Activated CD4-positive, alpha-beta T cell treated with anti-CD3 and anti-CD28 coated beads for 1 hour (primary cell): ENCODE results near the gene GPX4.

Experiments used
- DNase-seq: peaks from one replicate; pipeline ENCODE4 v3.0.0-alpha.2; 2020

The GPX4 gene

GRCh38 chr19:1085676-1086442, 17.9 kb upstream of the GPX4 start:
- no peak for DNase-seq

DNA sequence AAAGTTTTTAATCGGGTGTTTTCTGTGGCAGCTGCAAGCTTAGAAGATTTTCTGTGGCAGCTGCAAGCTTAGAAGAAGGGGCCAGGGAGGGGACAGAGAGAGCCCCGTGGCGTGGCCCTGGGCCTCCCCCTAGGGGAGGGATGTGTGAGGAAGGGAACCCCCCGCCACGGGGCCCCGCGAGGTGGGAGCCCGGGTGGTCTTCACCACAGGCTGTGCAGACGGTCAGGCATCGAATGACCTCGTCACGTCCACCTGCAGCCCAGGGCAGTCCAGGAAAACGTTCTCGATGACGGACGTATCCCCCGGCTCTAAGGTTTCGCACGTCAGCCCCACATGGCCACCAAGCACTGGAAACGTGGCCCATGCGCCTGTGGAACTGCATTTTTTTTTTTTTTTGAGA, 17.2 kb upstream of the GPX4 start:
- no peak for DNase-seq

- DNase-seq, result no peak
Measured at GRCh38 chr19:1087813-1088415, 15.9 kb upstream of the GPX4 start.

- no peak for DNase-seq
Measured at GRCh38 chr19:1088416-1089010, 15.3 kb upstream of the GPX4 start.

GRCh38 chr19:1089126-1089771, 14.5 kb upstream of the GPX4 start:
- DNase-seq, result no peak

DNA sequence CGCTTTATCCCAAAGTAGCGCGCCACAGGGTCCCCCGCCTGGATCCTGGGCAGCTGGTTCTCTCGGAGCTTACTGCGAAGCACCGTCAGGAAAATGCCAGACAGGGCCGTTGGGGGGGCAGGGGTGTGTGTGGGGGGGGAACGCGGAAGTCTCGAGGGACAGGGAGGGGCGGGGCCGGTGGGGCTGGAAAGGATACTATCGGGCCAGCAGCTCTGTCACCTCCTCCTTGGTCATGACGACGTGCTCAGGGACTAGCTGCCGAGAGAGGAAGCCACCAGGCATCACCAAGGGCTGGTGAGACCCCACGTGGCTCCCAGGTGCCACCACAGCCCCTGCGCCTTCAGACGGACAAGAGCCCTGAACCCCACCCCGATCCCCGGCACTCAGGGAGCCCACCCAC, 13.9 kb upstream of the GPX4 start:
- no peak for DNase-seq

- no peak for DNase-seq
Measured at GRCh38 chr19:1090731-1091543, 12.9 kb upstream of the GPX4 start.

DNA sequence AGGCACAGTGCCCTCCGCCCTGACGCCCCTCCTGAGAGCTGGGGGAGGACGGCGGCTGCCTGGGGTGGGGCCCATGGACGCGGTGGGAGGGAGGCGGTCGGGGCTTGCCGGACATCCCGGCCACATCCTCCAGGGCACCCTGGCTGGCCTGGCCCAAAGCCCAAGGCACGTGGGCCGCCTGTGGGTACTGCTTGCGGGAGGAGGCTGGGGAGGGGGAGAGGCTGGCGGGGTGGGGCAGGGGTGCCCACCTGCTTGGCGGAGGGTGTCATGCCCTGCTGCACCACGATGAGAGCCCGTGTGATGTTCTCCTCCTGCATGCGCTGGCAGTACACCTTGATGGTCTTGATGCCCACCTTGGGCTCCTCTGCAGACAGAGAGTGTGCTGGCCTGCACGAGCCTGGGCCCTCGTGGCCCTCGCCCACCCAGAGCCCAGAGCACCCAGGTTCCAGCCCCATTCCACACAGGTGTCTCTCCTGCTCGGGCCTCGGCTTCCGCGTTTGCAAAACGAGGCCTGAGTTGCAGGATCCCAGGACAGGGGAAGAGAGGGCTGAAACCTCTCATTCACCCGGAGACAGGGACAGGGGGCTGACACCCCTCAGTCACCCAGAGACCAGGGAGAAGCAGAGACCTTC, 12.1 kb upstream of the GPX4 start:
- DNase-seq, result no peak

DNA sequence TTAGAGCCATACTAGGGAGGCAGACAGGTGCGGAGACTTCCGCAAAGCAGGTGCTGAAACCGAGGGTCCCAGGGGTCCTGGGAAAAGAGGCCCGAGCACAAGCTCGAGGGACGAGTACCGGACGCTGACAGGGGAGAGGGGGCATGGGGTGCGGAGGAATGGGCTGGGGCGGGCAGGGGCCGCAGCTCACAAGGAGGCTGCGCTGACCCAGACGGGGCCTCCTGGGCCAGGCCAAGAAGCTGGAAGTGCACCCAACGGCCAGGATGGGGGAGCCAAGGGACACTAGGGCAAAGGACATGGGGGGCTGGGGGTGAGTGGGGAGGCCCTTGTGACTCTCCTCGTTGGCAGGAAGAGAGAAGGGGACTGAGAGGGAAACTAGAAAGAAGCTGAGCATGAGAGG, 10.5 kb upstream of the GPX4 start:
- no peak for DNase-seq

GRCh38 chr19:1093811-1094553, 9.8 kb upstream of the GPX4 start:
- no peak for DNase-seq

DNA sequence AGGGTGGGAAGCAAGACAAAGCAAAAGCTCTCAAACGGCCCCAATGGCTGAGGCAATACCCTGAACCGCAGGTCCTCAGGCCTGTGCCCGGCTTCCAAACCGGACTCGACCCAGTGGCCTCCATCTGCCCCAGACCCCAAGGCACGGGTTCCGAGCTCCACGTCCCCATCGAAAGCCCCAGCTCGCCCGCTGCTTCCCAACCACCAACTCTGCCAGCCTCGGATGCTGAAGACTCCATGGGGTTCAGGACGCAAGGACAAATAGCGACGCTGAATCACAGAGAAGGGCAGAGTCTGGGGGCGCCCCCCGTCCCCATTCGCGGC, 9.2 kb upstream of the GPX4 start:
- DNase-seq, result no peak

DNA sequence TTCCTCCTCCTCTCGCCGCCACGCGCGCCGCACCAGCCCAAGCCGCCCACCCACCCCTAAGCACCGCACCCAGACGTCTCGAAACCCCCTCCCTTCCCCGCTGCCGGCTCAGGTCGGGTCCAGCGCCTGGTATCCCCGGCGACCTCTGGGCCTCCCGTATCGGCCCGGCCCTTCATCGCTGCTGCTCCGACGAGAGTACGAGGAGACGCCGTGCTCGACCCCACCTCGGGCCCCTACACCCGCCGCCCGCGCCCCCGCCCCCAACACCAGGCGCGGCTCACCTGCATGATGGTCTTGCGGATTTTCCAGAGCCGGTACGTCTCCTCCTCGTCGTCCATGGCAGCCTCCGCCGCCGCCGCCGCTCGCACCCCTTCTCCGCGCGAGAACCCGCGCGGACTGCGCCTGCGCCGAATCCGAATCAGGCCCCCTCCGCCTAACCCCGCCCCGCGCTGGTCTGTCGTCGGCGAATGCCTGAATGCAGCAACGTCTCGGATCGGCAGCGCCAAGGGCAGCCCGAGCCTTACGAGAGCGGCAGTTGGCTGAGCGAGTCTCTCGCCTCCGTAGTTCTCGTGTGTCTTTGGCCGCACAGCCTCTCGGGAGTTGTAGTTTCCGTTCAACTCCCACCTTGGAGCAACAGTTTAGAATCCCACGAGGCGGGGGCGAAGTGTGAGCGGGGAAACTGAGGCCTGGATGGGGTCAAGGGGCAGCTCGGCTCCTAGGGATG, 8.7 kb upstream of the GPX4 start, which contains the start of gene POLR2E:
Gene POLR2E (minus strand): TSS at position 398 of the 724 bp plus-strand sequence. CDS start 60 bp downstream, at position 338.
- peak; percentile 99 for DNase-seq

- no peak for DNase-seq
Measured at GRCh38 chr19:1097810-1098176, 6.0 kb upstream of the GPX4 start.

- no peak for DNase-seq
Measured at GRCh38 chr19:1098177-1099051, 5.4 kb upstream of the GPX4 start.

- DNase-seq, result no peak
Measured at GRCh38 chr19:1101337-1101698, 2.5 kb upstream of the GPX4 start.

DNA sequence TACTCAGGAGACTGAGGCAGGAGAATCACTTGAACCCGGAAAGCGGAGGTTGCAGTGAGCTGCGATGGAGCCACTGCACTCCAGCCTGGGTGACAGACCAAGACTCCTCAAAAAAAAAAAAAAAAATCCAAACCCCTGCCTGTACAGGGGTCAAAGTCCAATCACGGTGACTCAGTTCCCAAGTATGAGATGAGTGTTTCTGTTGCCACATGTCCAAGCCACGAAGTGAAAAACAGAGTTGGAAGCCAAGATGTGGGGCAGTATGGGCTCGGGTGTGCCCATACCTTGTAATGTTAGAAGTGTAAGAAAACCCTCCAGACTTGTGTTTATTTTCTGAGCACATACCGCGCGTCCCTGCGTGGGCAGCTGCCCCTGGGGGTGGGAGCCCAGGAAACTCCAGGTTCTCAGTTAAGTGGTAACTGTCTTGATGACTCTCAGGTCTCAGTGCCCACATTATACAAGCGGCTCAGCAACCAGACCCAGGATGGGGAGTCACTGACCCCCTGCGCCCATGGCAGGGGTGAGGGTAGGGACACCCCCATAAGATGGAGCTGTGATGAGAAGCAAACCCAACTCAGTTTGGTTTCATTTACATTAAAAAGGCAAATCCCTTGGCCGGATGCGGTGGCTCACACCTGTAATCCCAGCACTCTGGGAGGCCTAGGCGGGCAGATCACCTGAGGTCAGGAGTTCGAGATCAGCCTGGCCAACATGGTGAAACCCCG, 1.2 kb upstream of the GPX4 start:
- DNase-seq, result no peak

DNA sequence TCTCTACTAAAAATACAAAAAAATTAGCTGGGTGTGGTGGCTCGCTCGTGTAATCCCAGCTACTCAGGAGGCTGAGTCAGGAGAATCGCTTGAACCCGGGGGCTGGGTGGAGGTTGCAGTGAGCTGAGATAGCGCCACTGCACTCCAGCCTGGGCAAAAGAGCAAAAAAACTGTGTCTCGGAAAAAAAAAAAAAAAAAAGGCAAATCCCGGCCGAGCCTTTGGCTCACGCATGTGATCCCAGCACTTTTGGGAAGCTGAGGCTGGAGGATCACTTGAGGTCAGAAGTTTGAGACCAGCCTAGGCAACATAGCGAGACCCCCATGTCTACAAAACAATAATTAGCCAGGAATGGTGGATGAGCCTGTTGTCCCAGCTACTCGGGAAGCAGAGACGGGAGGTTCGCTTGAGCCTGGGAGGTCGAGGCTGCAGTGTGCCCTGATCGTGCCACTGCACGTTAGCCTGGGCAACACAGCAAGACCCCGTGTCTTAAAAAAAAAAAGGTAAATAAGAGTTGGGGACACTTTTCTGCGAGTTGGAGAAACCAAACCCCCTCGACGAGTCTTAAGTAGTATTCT, 574 bp upstream of the GPX4 start:
- no peak for DNase-seq

DNA sequence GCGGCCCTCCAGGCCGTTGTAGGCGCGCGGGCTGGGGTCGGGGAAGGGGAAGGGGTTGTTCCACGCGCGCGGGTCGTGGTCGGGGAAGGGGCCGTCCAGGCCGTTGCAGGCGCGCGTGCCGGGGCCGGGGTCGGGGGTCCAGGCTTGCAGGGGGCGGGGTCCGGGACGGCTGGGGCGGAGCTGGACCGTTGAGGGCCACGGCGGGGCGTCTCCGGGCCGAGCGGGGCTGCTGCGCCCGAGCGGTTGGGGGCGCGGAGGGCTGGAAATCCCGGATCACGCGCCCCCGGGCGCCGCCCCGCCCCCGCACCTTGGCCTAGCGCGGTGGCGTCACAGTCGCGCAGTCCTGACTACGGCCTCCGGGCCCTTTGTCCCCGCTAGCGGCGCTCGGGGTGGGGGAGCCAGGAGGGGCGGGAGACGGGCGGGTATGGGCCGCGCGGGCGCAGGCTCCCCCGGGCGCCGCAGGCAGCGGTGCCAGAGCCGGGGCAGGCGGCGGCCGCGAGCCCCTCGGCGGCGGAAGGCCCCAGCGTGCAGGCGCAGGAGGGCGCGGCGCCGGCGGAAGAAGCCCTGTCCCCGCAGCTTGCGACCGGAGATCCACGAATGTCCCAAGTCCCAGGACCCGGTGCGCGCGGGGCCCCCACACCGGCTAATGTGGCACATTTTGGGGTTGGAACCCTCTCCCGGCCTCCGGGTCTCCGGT, 665 bp downstream of the GPX4 start:
- peak; percentile 57 for DNase-seq
